ENCODE data around the gene EHBP1.

DNA sequence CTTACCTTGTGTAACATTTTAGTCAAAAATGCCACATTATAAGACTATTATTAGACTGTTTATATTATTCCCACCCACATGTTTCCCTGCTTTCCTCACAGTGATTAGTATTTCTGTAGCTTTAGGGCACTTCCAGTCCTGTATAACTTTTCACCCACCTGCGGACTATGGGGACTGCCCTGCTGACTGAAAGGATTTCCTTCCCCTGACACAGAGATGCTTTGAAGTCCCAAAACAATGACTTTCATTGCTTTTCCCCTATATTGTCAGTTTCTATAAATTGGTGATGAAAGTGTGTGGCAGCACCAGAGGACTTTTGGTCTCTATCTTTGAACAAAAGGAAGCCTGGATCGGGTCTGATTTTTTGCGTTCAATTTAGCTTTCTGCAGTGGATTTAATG is 286.1 kb downstream of the EHBP1 start:
- TF ChIP-seq POLR2A (IDR thresholded peaks at IDR 0.05), result no peak
- TF ChIP-seq, protein P1, sequence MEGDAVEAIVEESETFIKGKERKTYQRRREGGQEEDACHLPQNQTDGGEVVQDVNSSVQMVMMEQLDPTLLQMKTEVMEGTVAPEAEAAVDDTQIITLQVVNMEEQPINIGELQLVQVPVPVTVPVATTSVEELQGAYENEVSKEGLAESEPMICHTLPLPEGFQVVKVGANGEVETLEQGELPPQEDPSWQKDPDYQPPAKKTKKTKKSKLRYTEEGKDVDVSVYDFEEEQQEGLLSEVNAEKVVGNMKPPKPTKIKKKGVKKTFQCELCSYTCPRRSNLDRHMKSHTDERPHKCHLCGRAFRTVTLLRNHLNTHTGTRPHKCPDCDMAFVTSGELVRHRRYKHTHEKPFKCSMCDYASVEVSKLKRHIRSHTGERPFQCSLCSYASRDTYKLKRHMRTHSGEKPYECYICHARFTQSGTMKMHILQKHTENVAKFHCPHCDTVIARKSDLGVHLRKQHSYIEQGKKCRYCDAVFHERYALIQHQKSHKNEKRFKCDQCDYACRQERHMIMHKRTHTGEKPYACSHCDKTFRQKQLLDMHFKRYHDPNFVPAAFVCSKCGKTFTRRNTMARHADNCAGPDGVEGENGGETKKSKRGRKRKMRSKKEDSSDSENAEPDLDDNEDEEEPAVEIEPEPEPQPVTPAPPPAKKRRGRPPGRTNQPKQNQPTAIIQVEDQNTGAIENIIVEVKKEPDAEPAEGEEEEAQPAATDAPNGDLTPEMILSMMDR (IDR thresholded peaks at IDR 0.05 in 4 of 5, conservative IDR thresholded peaks at IDR 0.05 in 1 of 5), result no peak

Data from gastrocnemius medialis (tissue), 4 donors.